Kidney epithelial cell (primary cell): Measurements from ENCODE around the gene RGS17. TPM values are rescaled to one million over a fixed set of nuclear protein-coding genes. Genes with fewer than 3 reads are reported as not detected.

ENCODE experiments used
- DNase-seq: peaks from one replicate; pipeline ENCODE4 v3.0.0-alpha.2; 2010; ENCODE audit warnings: low read depth
- H3K27me3 ChIP-seq: 2 replicates; pipeline ENCODE4 v1.6.0; 2011; ENCODE audit warnings: low read length; ENCODE audit not compliant: control insufficient read depth, insufficient read depth
- H3K36me3 ChIP-seq: 2 replicates; pipeline ENCODE4 v1.5.1; 2011; ENCODE audit warnings: low read length; ENCODE audit not compliant: control insufficient read depth, insufficient read depth
- H3K4me3 ChIP-seq: 2 replicates; pipeline ENCODE4 v1.5.1; 2011; ENCODE audit warnings: low read depth, mild to moderate bottlenecking, control low read depth, low read length
- total RNA-seq: library from RNA; depleted of rRNA; stranded (reverse); fragments of >200 nt; gene quantifications from 2 replicates; pipeline ENCODE4 v1.2.3, GENCODE V29; 2015
- TF ChIP-seq, protein P1 (sequence below): IDR thresholded peaks from 2 replicates; pipeline ENCODE4 v1.5.1; 2011; ENCODE audit warnings: mild to moderate bottlenecking, moderate library complexity, low read length, control low read depth, inconsistent platforms; ENCODE audit not compliant: insufficient read depth, poor library complexity, severe bottlenecking

RGS17 gene
- total RNA-seq, 1 donor from 2014 or later: 11.2 TPM

DNA sequence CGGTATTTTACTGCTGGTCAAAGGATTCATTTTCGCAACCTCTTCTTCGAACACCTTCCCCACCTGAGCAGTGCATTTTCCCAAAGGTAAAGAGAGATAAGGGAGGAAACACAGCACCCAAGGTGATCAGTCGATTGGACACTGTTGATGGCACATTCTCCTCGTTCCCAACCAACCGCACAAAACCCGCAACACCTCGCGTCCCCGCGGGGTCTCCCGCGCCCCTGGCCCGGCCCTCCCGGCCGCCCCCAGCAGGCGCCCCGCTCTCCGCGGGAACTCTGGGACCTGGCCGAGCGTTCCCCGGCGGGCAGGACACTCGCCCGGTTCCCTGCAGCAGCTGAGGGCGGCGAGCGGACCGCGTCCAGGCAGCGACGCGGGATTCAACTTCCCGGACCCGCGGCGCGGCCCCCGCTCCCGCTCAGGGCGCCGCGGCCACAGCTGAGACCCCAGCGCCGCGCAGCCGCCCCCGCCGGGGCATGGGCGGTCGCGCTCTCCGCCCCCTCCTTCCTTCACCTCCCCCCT lies 506 bp downstream of the RGS17 start:
- H3K27me3 ChIP-seq: no peaks in the 10 kb centered on the region
- H3K36me3 ChIP-seq: no peaks in the 10 kb centered on the region
- H3K4me3 ChIP-seq: peak overlapping the region; percentile 88
- DNase-seq: no peak
- TF ChIP-seq, protein P1, sequence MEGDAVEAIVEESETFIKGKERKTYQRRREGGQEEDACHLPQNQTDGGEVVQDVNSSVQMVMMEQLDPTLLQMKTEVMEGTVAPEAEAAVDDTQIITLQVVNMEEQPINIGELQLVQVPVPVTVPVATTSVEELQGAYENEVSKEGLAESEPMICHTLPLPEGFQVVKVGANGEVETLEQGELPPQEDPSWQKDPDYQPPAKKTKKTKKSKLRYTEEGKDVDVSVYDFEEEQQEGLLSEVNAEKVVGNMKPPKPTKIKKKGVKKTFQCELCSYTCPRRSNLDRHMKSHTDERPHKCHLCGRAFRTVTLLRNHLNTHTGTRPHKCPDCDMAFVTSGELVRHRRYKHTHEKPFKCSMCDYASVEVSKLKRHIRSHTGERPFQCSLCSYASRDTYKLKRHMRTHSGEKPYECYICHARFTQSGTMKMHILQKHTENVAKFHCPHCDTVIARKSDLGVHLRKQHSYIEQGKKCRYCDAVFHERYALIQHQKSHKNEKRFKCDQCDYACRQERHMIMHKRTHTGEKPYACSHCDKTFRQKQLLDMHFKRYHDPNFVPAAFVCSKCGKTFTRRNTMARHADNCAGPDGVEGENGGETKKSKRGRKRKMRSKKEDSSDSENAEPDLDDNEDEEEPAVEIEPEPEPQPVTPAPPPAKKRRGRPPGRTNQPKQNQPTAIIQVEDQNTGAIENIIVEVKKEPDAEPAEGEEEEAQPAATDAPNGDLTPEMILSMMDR: no peak

DNA sequence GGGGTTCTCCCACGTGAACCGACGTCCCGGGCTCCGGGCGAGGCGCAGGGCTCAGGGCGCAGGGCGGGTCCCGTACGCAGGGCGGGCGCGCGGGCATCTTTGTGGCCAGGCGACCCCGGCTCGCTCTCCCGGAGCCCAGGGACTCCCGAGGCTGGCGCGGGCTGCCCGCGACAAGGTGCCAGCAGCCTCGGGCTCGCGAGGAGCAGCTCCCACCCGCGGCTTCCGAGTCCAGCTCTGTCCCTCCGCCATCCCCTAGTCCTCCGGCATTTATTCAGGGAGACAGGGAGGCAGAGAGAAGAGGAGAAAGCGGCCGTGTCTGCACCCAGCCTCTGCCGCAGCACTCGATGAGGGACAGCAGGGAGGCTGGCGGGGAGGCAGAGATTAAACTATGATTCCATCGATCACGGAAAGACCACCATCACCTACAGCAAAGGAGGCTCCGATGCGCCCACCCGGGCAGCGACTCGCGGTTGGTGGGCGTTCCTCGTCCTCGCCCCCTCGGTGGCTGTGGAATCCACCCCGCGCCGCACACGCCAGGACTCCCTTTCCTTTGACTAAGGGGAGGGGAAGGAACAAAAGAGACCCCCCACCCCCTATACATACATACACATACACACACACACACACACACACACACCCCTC lies 1.1 kb downstream of the RGS17 start:
- no peaks in the 10 kb centered on the region for H3K36me3 ChIP-seq
- no peak for DNase-seq
- H3K27me3 ChIP-seq: no peaks in the 10 kb centered on the region
- TF ChIP-seq, protein P1: no peak
- peak overlapping the region; percentile 88 for H3K4me3 ChIP-seq

DNA sequence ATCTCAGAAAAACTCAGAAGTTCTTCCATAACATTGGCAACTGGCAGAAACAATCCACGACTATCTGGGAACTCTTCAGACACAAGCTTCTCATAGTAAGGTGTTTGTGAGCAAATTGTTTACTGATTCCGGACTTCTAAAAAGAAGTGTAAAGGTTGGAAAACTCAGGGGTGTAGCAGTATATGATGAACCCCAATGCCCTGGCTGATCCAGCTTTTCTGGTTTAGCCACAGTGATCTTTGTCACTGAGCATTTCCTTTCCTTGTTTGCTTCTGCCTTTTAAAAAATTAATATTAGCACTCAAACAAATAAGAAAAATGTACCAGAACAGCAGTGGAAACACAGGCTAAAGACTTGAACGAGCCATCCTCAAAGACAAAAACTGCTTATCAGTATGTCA lies 4.9 kb downstream of the RGS17 start:
- no peaks in the 10 kb centered on the region for H3K27me3 ChIP-seq
- H3K36me3 ChIP-seq: no peaks in the 10 kb centered on the region
- TF ChIP-seq, protein P1: no peak
- no peak overlapping the region for H3K4me3 ChIP-seq
- DNase-seq: no peak

DNA sequence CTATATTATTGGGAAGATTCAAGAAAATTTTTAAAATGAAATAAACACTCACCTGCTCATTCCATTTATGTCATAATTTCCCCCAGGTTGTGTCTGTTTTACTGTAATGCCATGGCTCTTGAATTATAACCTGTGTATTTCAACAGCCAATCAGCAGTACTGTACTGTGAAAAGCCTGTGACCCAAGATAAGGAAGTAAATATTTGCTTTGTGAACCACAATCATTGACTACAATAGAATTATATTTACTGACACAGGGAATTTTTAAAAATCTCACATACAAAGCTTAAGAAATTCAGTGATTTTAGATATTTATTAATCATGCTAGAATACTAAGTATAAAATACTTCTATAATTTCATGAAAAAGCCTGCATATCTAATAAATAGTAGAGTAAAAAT lies 6.0 kb downstream of the RGS17 start:
- Histone ChIP-seq H3K36me3 (no peaks in the 10 kb centered on the region), H3K4me3 (no peak overlapping the region), H3K27me3 (no peaks in the 10 kb centered on the region)
- TF ChIP-seq, protein P1: no peak
- no peak for DNase-seq

DNA sequence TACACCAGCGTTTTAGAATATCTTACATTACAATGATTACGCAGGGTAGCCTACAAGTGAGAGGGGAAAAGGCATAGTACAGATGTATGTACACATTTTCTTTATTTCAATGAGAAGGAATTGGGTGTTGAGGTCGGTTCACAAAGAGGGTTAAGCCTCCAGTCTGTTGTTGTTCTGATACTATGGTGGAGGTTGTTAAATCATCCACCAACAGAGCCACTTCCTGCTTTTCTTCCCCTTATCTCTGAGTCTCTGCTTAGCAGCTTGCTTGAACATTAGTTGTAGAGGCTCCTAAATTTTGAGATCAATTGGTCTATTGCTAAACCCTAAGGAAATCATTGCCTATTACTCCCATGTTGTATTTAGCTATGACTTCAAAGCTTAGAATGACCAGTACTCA lies 7.3 kb downstream of the RGS17 start:
- no peaks in the 10 kb centered on the region for H3K36me3 ChIP-seq
- H3K4me3 ChIP-seq: no peak overlapping the region
- DNase-seq: no peak
- H3K27me3 ChIP-seq: no peaks in the 10 kb centered on the region
- TF ChIP-seq, protein P1: no peak

DNA sequence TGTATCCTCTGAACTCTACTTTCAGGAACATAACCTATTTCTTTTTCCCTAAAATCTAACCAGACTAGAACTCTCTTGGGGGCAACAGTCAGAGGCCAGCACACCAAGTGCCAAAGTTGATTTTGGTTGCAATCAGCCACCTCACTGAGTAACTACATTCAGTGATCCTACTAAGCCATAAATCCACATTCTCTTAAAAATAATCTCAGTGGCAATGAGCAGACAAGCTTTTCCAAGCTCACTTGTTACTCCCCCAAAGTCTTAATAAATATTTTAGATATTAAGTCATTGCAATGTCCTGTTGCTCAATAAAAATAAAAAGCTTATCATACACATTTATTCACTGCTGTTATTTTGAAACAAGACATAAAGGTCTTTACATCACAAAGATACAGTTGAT lies 9.8 kb downstream of the RGS17 start:
- H3K36me3 ChIP-seq: no peaks in the 10 kb centered on the region
- TF ChIP-seq, protein P1: no peak
- H3K27me3 ChIP-seq: no peaks in the 10 kb centered on the region
- H3K4me3 ChIP-seq: no peak overlapping the region
- no peak for DNase-seq
